ENCODE results near the gene COL4A1. TPM values are rescaled to one million over a fixed set of nuclear protein-coding genes. Genes with fewer than 3 reads are reported as not detected.

The COL4A1 gene
- total RNA-seq, 3 donors from 2014 or later: 19.0 to 308 (median 61.9) TPM

- peak in 2 of 3 donors; percentile 42 to 59 for DNase-seq
- Histone ChIP-seq H3K4me3 (no peak overlapping the region), H3K4me1 (ENCODE audit: low read depth) (peaks cover 8% of the 10 kb centered on the region), H3K36me3 (ENCODE audit: low read depth) (no peaks in the 10 kb centered on the region), H3K9me3 (no peaks in the 10 kb centered on the region)
- peak; percentile 73 for ATAC-seq
- intact Hi-C loops (cut with DNase I, micrococcal nuclease): no loop called here
- no peak for TF ChIP-seq CTCF (IDR thresholded peaks at IDR 0.05)
Measured at GRCh38 chr13:110263888-110264287, 43.1 kb downstream of the COL4A1 start.

- Histone ChIP-seq H3K9me3 (no peaks in the 10 kb centered on the region), H3K4me3 (no peak overlapping the region), H3K36me3 (ENCODE audit: low read depth) (no peaks in the 10 kb centered on the region), H3K4me1 (ENCODE audit: low read depth) (peaks cover 8% of the 10 kb centered on the region)
- no peak for TF ChIP-seq CTCF (IDR thresholded peaks at IDR 0.05)
- ATAC-seq (no peak), DNase-seq (no peak)
- intact Hi-C loops (cut with DNase I, micrococcal nuclease): no loop called here
Measured at GRCh38 chr13:110263404-110263803, 43.6 kb downstream of the COL4A1 start.

GRCh38 chr13:110262508-110263291 is 44.3 kb downstream of the COL4A1 start:
- Histone ChIP-seq H3K36me3 (ENCODE audit: low read depth) (no peaks in the 10 kb centered on the region), H3K9me3 (no peaks in the 10 kb centered on the region), H3K4me3 (no peak overlapping the region), H3K4me1 (ENCODE audit: low read depth) (peaks cover 8% of the 10 kb centered on the region)
- TF ChIP-seq CTCF (IDR thresholded peaks at IDR 0.05): no peak
- intact Hi-C loops (cut with DNase I, micrococcal nuclease): no loop called here
- ATAC-seq: peak; percentile 74
- DNase-seq: peak in 1 of 3 donors; percentile 41

- Histone ChIP-seq H3K4me1 (ENCODE audit: low read depth) (peaks cover 8% of the 10 kb centered on the region), H3K36me3 (ENCODE audit: low read depth) (no peaks in the 10 kb centered on the region), H3K9me3 (no peaks in the 10 kb centered on the region), H3K4me3 (no peak overlapping the region)
- ATAC-seq: no peak
- intact Hi-C loops (cut with DNase I, micrococcal nuclease): no loop called here
- no peak for TF ChIP-seq CTCF (IDR thresholded peaks at IDR 0.05)
- no peak for DNase-seq
Measured at GRCh38 chr13:110262082-110262436, 44.9 kb downstream of the COL4A1 start.

- peaks cover 8% of the 10 kb centered on the region for H3K4me1 ChIP-seq (ENCODE audit: low read depth)
- TF ChIP-seq CTCF (IDR thresholded peaks at IDR 0.05): no peak
- no peaks in the 10 kb centered on the region for H3K36me3 ChIP-seq (ENCODE audit: low read depth)
- intact Hi-C loops (cut with DNase I, micrococcal nuclease): no loop called here
- H3K9me3 ChIP-seq: no peaks in the 10 kb centered on the region
- no peak for ATAC-seq
- DNase-seq: no peak
- no peak overlapping the region for H3K4me3 ChIP-seq
Measured at GRCh38 chr13:110261166-110262081, 45.5 kb downstream of the COL4A1 start.

Data from mucosa of descending colon (tissue), 3 donors.